Skin of body (tissue), 1 donor: ENCODE measurements around the gene HOOK1. TPM values are rescaled to one million over a fixed set of nuclear protein-coding genes. Genes with fewer than 3 reads are reported as not detected.

Experiments used
- total RNA-seq: library from RNA; depleted of rRNA; stranded (reverse); fragments of >200 nt; gene quantifications from one replicate; pipeline ENCODE4 v1.2.3, GENCODE V29; 2014

The HOOK1 gene
- total RNA-seq, 1 donor from 2014 or later, result 13.3 TPM

Other genes starting within 250 kb of the HOOK1 start
- 10.1 TPM for gene CYP2J2, start 111.8 kb downstream of the HOOK1 start, total RNA-seq